Coronary artery (tissue), 2 donors: ENCODE measurements around the gene GMPS.
"Not testable (repeated sequence)": the region's sequence is repeated elsewhere in the genome, so short reads cannot be mapped to it uniquely, and the experiment has no call there.

ENCODE experiments used
- DNase-seq: peaks from one replicate; pipeline ENCODE4 v3.0.0-alpha.2; 2017; ENCODE audit warnings: low spot score
- H3K27ac ChIP-seq, 2 donors: fragments of 200-600 bp; sonication (generic); one replicate each; pipeline ENCODE4 v1.5.1; 2016 to 2019
- H3K4me3 ChIP-seq: fragments of 200-600 bp; sonication (generic); 2 replicates; pipeline ENCODE4 v1.5.1; 2016; ENCODE audit warnings: mild to moderate bottlenecking, moderate library complexity
- CTCF ChIP-seq: fragments of 200-600 bp; sonication (generic); IDR thresholded peaks from one replicate; pipeline ENCODE4 v1.5.1; 2019; ENCODE audit warnings: antibody characterized with exemption

The GMPS gene

GRCh38 chr3:155870133-155870944 is at the start of gene GMPS:
Gene GMPS, plus strand, starts transcription at chr3:155870650. Its CDS starts 221 bp downstream, at chr3:155870871.
- peak; percentile 96 for DNase-seq
- H3K4me3 ChIP-seq: peak within 1 kb of the TSS; percentile 88
- peak within 1 kb of the TSS; percentile 96 to 97 for H3K27ac ChIP-seq
- peak; percentile 39 for TF ChIP-seq CTCF

- H3K4me3 ChIP-seq, DNase-seq, H3K27ac ChIP-seq: not testable (repeated sequence)
Observed at GRCh38 chr3:155828490-155829098, 41.9 kb upstream of the GMPS start.

DNA sequence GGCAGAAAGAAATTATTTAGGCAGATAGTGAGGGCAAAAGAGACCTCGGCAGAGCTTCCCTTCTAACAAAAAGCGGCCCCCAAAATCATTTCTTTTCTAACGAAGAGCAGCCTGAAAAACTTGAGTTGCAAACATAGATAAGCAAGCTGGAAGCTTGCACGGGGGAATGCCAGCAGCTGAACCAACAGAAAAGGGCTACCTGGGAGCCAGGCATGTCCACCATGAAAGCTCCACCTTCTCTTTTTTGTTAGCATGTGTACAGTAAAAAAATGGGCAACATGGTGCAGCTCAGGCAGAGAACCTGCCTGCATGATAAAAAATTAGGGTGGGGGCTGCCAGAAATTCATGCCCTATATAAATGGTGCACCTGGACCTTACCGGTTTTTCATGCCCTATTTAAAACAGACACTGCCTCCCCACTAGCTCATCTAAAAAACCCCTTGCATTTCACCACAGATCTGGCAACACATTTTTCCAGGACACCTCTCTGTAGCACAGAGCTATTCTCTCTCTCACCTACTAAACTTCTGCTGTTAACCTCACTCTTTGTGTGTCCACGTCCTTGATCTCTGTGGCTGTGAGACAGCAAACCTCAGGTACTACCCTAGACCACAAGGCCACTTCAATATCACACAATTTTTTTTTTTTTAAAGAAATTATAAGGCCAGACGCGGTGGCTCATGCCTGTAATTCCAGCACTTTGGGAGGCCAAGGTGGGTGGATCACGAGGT is 34.9 kb upstream of the GMPS start:
- Histone ChIP-seq H3K27ac (no peak overlapping the region), H3K4me3 (no peak overlapping the region)
- no peak for TF ChIP-seq CTCF
- no peak for DNase-seq

GRCh38 chr3:155843569-155843968 is 26.9 kb upstream of the GMPS start:
- no peak for DNase-seq
- TF ChIP-seq CTCF: no peak
- no peak overlapping the region for H3K4me3 ChIP-seq
- H3K27ac ChIP-seq: no peak overlapping the region

GRCh38 chr3:155846119-155846518 is 24.3 kb upstream of the GMPS start:
- no peak for TF ChIP-seq CTCF
- Histone ChIP-seq H3K27ac (no peak overlapping the region), H3K4me3 (no peak overlapping the region)
- no peak for DNase-seq

GRCh38 chr3:155847993-155848392 is 22.5 kb upstream of the GMPS start:
- Histone ChIP-seq H3K27ac (no peak overlapping the region), H3K4me3 (no peak overlapping the region)
- TF ChIP-seq CTCF: no peak
- no peak for DNase-seq

GRCh38 chr3:155849404-155849803 is 21.0 kb upstream of the GMPS start:
- not testable (repeated sequence) for DNase-seq, H3K27ac ChIP-seq, H3K4me3 ChIP-seq

GRCh38 chr3:155852341-155852740 is 18.1 kb upstream of the GMPS start:
- H3K4me3 ChIP-seq: peak overlapping the region; percentile 78
- H3K27ac ChIP-seq: no peak overlapping the region
- DNase-seq: no peak
- no peak for TF ChIP-seq CTCF
